Measurements from ENCODE around the gene RP9. TPM values are rescaled to one million over a fixed set of nuclear protein-coding genes. Genes with fewer than 3 reads are reported as not detected.

The RP9 gene, protein sequence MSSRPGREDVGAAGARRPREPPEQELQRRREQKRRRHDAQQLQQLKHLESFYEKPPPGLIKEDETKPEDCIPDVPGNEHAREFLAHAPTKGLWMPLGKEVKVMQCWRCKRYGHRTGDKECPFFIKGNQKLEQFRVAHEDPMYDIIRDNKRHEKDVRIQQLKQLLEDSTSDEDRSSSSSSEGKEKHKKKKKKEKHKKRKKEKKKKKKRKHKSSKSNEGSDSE
- polyA plus RNA-seq (ENCODE audit: insufficient read length) = 39.3 TPM
- long read RNA-seq, donor 1, transcript RP9-201 (6 exons, 1,121 nt) = major isoform, 30 of 32 reads
- long read RNA-seq, donor 1, partial matches to known transcripts = 0 of 32 reads
- long read RNA-seq, donor 1, other reads (novel, unspliced or antisense) = 0 of 32 reads
- long read RNA-seq, donor 2, transcript RP9-201 (6 exons, 1,121 nt) = major isoform, 18 of 18 reads
- long read RNA-seq, donor 2, partial matches to known transcripts = 0 of 18 reads
- long read RNA-seq, donor 2, other reads (novel, unspliced or antisense) = 0 of 18 reads
- long read RNA-seq, donor 3, transcript RP9-201 (6 exons, 1,121 nt) = major isoform, 8 of 8 reads
- long read RNA-seq, donor 3, partial matches to known transcripts = 0 of 8 reads
- long read RNA-seq, donor 3, other reads (novel, unspliced or antisense) = 0 of 8 reads
- long read RNA-seq, donor 4 = 0 reads
- long read RNA-seq, donor 5, transcript RP9-201 (6 exons, 1,121 nt) = major isoform, 23 of 24 reads
- long read RNA-seq, donor 5, partial matches to known transcripts = 0 of 24 reads
- long read RNA-seq, donor 5, other reads (novel, unspliced or antisense) = 0 of 24 reads
- long read RNA-seq, donor 6, transcript RP9-201 (6 exons, 1,121 nt) = major isoform, 20 of 20 reads
- long read RNA-seq, donor 6, partial matches to known transcripts = 0 of 20 reads
- long read RNA-seq, donor 6, other reads (novel, unspliced or antisense) = 0 of 20 reads
- long read RNA-seq, donor 7, transcript RP9-201 (6 exons, 1,121 nt) = major isoform, 20 of 21 reads
- long read RNA-seq, donor 7, partial matches to known transcripts = 0 of 21 reads
- long read RNA-seq, donor 7, other reads (novel, unspliced or antisense) = 0 of 21 reads
- long read RNA-seq, donor 8, transcript RP9-201 (6 exons, 1,121 nt) = major isoform, 11 of 11 reads
- long read RNA-seq, donor 8, partial matches to known transcripts = 0 of 11 reads
- long read RNA-seq, donor 8, other reads (novel, unspliced or antisense) = 0 of 11 reads

DNA sequence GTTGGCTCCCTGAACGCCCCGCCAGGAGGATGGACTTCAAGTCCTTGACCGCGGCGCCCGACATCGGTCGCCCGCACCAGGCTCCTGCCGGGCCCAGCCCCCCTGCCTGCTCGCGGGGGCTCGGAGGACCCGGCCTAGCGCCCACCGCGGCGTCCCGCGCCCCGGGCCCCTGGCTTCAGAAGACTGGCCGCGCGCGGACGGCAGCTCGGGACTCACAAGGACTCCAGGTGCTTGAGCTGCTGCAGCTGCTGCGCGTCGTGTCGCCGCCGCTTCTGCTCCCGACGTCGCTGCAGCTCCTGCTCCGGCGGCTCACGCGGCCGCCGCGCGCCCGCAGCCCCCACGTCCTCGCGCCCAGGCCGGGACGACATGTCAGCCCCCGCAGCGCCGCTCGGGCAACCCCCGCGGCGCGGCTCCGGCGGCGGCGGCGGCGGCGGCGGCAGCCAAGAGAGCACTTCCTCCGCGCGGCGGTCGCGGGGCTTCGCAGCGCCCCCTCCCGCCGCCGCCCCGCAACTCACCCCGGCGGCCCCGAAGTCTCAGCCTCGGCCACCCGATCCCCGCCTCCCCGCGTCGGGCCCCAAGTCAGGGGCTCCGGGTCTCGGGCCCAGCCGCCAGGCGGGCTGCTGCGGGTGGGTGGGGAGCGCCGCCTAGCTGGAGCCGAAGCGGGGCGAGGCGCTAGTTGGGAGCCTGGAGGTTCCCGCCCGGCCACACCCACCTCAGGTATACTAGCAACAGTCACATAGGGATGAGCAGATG is at the start of gene RP9:
Gene RP9, minus strand, starts transcription at position 400 of the 753 bp plus-strand sequence. Its CDS starts 32 bp downstream, at position 368.
- DNase-seq = peak; percentile 81

DNA sequence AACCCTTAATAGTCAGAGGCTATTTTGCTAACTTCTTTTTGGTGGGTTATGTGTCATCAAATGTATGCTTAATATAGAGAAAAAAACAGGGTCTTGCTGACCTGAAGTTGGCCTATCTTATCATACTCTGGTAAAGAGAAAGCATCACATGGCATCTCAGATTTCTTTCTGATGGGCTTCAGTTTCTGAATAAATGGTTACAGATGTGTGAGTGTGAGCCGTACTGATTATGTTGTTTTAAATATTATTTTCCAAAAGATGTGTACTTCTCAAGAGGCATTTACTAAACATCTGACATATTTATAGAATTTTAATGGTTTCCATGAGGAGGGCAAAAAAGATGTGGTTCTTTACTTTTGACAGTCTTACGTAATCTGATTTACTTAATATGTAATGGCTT is 48.6 kb upstream of the RP9 start:
- DNase-seq = no peak

- no peak for DNase-seq
Measured at GRCh38 chr7:33157311-33157710, 48.1 kb upstream of the RP9 start.

GRCh38 chr7:33156441-33156840 is 47.2 kb upstream of the RP9 start:
- DNase-seq = no peak

- DNase-seq = no peak
Measured at GRCh38 chr7:33155811-33156210, 46.6 kb upstream of the RP9 start.

DNA sequence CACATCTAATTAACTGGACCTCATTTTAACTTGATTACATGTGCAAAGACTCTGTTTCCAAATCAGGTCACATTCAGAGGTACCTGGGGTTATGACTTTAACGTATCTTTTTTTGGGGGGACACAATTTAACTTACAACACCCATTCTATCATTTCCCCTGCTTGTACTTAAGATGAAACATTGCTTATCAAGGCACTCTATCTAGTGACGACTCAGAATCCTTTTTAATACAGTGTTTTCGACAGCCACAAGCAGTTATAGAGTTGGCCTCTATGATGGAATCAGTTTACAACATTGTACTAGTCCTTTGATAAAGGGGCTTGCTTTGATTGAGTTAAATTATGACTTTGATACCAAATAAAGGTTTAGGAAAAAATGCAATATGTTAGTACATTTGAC is 42.9 kb upstream of the RP9 start:
- DNase-seq = no peak

DNA sequence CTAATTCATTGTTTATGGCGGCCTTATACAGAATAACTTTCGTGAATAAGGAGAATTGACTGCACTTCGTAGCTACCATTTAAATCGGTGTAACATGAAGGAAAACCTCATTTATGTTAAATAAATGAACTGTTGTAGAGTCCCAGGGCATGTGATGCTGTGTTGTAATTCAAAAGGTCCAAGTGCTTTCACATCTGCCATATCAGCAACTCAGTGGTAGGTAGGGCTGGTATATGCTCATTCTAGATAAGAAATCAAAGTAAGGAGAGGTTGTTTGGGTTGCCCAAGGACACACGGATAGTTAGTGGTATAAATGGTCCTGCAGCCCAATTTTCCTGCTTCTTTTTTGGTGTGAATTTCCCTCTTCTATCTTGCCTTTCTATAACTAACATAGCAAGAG is 36.0 kb upstream of the RP9 start:
- no peak for DNase-seq

- DNase-seq = no peak
Measured at GRCh38 chr7:33143996-33144718, 35.0 kb upstream of the RP9 start.

DNA sequence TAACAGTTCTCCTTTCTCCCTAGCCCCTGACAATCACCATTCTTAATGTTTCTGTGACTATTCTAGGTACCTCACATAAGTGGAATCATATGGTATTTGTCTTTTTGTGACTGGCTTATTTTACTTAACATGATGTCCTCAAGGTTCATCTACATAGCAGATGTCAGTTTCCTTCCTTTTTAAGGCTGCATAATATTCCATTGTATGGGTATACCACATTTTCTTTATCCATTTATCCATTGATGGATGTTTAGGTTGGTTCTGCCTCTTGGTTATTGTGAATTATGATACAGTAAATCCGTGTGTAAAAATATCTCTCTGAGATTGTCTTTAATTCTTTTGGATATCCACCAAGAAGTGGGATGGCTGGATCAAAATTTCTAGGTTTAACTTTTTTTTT is 33.4 kb upstream of the RP9 start:
- no peak for DNase-seq

GRCh38 chr7:33137103-33137502 is 27.9 kb upstream of the RP9 start:
- no peak for DNase-seq

- DNase-seq = no peak
Measured at GRCh38 chr7:33130184-33130583, 21.0 kb upstream of the RP9 start.

DNA sequence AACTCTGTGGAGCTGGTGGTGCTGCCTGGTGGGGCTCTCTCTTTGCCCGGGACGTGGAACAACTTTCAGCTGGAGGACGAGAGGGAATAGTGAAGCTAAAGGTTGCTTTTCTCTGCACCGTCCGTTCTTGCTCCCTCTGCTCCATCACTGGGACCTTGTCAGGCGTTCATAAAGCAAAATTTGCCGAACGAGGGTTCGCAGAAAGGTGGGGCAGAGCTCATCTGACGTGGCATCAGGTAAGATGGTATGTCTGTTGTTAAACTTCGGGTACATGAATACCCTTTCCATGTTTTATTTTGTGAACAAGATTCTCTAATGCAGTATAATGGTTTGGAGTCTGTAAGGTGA is 20.6 kb upstream of the RP9 start:
- DNase-seq = no peak

DNA sequence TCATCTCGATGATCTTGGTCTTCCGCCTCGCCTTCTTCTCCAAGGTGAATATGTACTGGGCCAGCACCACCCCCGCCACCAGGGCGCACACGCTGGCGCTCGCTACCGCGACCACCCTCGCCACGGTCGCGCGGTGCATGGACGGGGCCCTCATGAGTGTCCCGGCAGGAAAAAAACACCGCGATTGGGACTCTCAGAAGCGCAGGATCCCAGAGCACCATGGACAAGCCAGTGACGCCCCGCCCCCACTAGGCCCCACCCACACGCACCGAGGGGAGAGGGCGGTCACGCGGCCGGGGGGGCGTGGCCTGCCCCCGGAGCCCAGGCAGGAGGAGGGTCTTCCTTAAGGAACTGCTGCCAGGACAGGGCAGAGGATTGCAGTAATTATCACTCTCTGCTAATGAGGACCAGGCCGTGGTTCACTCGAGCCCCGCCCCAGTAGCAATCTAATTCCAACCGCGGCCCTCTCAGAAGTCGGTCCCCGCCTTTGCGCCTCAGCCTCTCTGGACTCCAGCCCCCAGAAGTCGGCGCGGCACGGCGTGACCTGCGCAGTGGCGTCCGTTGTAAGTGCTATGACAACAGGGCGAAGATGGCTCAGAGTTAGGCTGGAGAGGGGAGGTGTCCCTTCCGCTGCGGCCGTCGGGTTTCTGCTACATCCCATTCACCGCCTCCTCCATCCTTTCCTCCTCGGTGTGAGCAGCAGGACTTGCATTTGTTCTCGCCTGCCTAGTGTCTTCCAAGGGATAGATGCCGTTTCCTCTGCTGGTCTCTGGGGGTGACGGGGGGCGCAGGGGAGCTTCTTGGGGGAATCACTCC is 20.0 kb upstream of the RP9 start, which contains the start of gene BBS9:
Gene BBS9, plus strand, starts transcription at position 575 of the 816 bp plus-strand sequence. CDS start 16,689 bp downstream, outside the sequence.
- DNase-seq = peak; percentile 93

DNA sequence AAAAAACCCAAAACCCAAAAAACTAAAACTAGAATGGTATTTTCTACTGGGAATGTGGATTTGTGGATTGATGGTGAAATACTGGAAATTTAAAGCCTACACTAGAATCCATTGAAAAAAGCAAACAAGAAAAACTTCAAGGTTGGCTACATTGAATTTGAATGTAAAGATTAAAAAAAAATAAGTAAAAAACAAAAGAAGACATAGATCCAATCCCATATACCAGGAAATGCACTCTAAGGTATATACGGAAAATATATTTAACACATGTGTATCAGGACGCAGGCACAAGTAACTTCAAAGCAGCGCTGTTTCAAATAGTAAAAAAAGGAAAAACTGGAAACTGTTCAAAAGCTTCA is 19.4 kb upstream of the RP9 start:
- no peak for DNase-seq

GRCh38 chr7:33127085-33127484 is 17.9 kb upstream of the RP9 start:
- no peak for DNase-seq

DNA sequence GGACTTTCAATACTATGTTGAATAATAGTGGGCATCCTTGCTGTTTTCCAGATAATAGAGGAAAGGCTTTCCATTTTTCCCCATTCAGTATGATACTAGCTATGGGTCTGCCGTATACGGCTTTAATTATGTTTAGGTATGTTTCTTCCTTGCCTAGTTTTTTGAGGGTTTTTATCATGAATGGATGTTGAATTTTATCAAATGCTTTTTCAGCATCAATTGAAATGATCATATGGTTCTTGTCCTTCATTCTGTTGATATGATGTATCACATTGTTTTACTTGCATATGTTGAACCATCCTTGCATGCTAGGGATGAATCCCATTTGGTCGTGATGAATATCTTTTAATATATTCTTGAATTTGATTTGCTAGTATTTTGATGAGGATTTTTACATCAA is 9.2 kb upstream of the RP9 start:
- DNase-seq = no peak

- no peak for DNase-seq
Measured at GRCh38 chr7:33114976-33115375, 5.8 kb upstream of the RP9 start.

- no peak for DNase-seq
Measured at GRCh38 chr7:33111614-33112013, 2.4 kb upstream of the RP9 start.

GRCh38 chr7:33109758-33110238 is 594 bp upstream of the RP9 start:
- no peak for DNase-seq

DNA sequence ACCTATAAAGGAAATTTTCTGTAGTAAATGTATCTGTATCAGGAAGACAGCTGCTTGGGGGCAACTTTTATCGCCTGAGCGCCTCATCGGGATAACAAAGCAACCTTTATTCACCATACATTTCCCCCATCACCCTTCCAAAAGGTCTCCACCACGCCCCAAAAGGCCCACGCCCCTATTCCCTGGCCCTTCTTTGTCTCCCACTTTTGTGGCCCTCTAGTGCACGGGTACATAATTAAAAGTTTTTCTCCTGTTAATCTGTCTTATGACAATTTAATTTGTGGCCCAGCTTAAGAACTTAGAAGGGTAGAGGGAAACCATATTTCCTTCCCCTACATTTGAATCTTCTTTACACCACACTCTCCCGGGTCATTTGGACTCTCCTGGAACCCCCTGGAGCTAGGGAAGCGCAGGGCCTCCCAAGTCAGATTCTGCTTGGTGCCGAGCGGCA is 625 bp downstream of the RP9 start:
- DNase-seq = no peak

Data from left kidney (tissue), 8 donors.